ENCODE measurements around the gene SLFN14. TPM values are rescaled to one million over a fixed set of nuclear protein-coding genes. Genes with fewer than 3 reads are reported as not detected.

The SLFN14 gene
- total RNA-seq, 1 experiment from 2014 or later = not detected

GRCh38 chr17:35553310-35553709, 7.3 kb downstream of the SLFN14 start:
- no peak for DNase-seq
- Mint-ChIP-seq H3K4me1 (peaks cover 9% of the 10 kb centered on the region in 2 experiments), H3K4me3 (no peak overlapping the region), H3K27ac (peak overlapping the region in 1 of 3 experiments; percentile 30; a peak in 1 of 7 replicates), H3K27me3 (ENCODE audit: low read depth) (peaks cover 20% of the 10 kb centered on the region), H3K36me3 (ENCODE audit: insufficient read depth in 1 of 3, low read depth in 3 of 3) (no peaks in the 10 kb centered on the region), H3K9me3 (no peaks in the 10 kb centered on the region)
- Histone ChIP-seq H3T11ph (ENCODE audit: low read length) (no peak overlapping the region), H3K4me1 (ENCODE audit: insufficient read depth, low read length) (no peaks in the 10 kb centered on the region), H3K4ac (ENCODE audit: low read depth, low read length) (no peak overlapping the region), H3K23ac (ENCODE audit: insufficient read length, low read depth, low read length) (no peak overlapping the region), H3K9ac (ENCODE audit: extremely low read depth, insufficient read length, low read length) (no peak overlapping the region), H3K4me2 (ENCODE audit: insufficient read depth, insufficient read length, low read length) (no peak overlapping the region), H3K27me3 (ENCODE audit: insufficient read depth, low read length) (no peaks in the 10 kb centered on the region), H3K79me1 (ENCODE audit: insufficient read depth, low read depth, low read length, poor library complexity, severe bottlenecking) (no peaks in the 10 kb centered on the region), H2AFZ (ENCODE audit: low read length) (no peak overlapping the region), H2BK12ac (ENCODE audit: insufficient read length, low read depth, low read length) (no peak overlapping the region), H3K56ac (ENCODE audit: insufficient read length, low read depth, low read length) (no peak overlapping the region), H4K8ac (replicated peaks; ENCODE audit: insufficient read length, low read depth, low read length) (no peak overlapping the region), H3K23me2 (ENCODE audit: insufficient read length, low read depth, low read length, poor library complexity, severe bottlenecking) (no peaks in the 10 kb centered on the region), H2BK120ac (ENCODE audit: low read depth, low read length, poor library complexity, severe bottlenecking) (no peak overlapping the region), H3K27ac (ENCODE audit: insufficient read length, low read depth, low read length) (no peak overlapping the region), H3K18ac (ENCODE audit: insufficient read length, low read depth, low read length) (no peak overlapping the region), H4K20me1 (ENCODE audit: control insufficient read depth, insufficient read depth, insufficient read length) (no peaks in the 10 kb centered on the region), H2AK5ac (ENCODE audit: insufficient read length, low read length) (no peak overlapping the region), H2BK20ac (ENCODE audit: low read depth, low read length, poor library complexity, severe bottlenecking) (no peak overlapping the region), H4K91ac (ENCODE audit: insufficient read length, low read depth, low read length) (no peak overlapping the region), H2BK15ac (ENCODE audit: low read depth, low read length) (no peak overlapping the region), H4K5ac (ENCODE audit: insufficient read length, low read depth, low read length) (no peak overlapping the region), H3K79me2 (ENCODE audit: insufficient read depth, low read length) (no peaks in the 10 kb centered on the region), H3K9me3 (ENCODE audit: control insufficient read depth, low read depth, low read length) (no peaks in the 10 kb centered on the region), H2BK5ac (ENCODE audit: insufficient read length, low read length) (no peak overlapping the region), H3K14ac (ENCODE audit: insufficient read depth, low read length) (no peak overlapping the region)
- no CpG with 5 or more reads among the region's 4 CpGs for WGBS (ENCODE audit: extremely low coverage, insufficient read length, low lambda C conversion rate)
- TF ChIP-seq, protein P1, sequence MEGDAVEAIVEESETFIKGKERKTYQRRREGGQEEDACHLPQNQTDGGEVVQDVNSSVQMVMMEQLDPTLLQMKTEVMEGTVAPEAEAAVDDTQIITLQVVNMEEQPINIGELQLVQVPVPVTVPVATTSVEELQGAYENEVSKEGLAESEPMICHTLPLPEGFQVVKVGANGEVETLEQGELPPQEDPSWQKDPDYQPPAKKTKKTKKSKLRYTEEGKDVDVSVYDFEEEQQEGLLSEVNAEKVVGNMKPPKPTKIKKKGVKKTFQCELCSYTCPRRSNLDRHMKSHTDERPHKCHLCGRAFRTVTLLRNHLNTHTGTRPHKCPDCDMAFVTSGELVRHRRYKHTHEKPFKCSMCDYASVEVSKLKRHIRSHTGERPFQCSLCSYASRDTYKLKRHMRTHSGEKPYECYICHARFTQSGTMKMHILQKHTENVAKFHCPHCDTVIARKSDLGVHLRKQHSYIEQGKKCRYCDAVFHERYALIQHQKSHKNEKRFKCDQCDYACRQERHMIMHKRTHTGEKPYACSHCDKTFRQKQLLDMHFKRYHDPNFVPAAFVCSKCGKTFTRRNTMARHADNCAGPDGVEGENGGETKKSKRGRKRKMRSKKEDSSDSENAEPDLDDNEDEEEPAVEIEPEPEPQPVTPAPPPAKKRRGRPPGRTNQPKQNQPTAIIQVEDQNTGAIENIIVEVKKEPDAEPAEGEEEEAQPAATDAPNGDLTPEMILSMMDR (conservative IDR thresholded peaks at IDR 0.05) = no peak

Measured in H9 (cell line).